ENCODE data around the gene PYGB. TPM values are rescaled to one million over a fixed set of nuclear protein-coding genes. Genes with fewer than 3 reads are reported as not detected.
A peak's percentile ranks its signal among the peaks of the same experiment; 100 is the strongest.

The PYGB gene
- total and polyA plus RNA-seq, 2 experiments from 2014 or later: 45.3 to 61.1 TPM

DNA sequence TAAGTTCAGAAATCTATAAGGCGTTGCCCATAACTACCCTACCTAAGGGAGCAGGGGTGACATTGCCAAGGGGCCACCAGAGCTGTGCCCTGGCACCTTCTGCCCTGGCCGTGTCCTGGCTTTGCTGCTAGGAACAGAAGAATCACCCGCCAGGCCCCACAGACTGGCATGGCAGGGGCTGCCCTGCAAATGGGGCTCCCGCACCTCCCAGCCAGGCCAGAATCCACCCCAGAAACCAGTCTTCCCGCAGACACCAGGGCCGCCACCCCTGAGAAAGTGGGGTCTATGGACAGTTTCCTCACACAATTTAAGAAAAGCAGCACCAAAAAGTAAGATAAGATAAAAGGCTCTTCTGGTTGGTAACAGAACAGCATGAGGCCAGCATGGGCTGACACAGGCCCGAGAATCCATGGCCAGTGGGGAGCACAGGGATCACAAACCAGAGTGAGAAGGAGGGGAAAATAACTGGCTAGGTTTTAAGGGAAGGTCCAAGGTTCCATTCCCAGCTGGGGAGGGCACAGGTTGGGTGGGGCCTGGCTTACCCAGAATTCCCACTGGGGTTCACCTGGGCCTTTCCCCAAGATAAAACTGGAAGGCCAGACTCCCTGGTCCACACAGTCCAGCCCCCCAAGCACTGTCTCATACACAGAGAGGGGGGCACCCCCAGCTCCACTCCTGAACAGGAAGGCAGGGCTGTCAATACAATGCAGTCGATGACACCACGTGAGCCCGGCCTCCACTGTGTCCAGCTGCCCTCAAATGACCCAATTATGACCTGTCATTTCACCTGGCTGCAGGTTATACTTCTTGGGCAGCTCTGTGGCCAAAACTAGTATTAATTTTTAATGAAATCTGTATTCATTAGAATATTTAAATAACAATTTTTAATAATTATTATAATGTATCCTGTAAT, 59.4 kb downstream of the PYGB start:
- no peak overlapping the region for H2AFZ ChIP-seq
- 97% methylated on average over 10 of the region's 10 CpGs for WGBS (ENCODE audit: low lambda C conversion rate, missing lambda C conversion rate)
- H3K4me2 ChIP-seq: no peak overlapping the region
- H3K9me2 ChIP-seq (replicated peaks; ENCODE audit: insufficient read depth): no peaks in the 10 kb centered on the region
- no peaks in the 10 kb centered on the region for H3K79me2 ChIP-seq
- no peaks in the 10 kb centered on the region for H3K27me3 ChIP-seq
- peaks cover 29% of the 10 kb centered on the region for H3K4me1 ChIP-seq (ENCODE audit: insufficient read depth)
- no peaks in the 10 kb centered on the region for H3K9me3 ChIP-seq (ENCODE audit: low read depth)
- TF ChIP-seq, protein P1, sequence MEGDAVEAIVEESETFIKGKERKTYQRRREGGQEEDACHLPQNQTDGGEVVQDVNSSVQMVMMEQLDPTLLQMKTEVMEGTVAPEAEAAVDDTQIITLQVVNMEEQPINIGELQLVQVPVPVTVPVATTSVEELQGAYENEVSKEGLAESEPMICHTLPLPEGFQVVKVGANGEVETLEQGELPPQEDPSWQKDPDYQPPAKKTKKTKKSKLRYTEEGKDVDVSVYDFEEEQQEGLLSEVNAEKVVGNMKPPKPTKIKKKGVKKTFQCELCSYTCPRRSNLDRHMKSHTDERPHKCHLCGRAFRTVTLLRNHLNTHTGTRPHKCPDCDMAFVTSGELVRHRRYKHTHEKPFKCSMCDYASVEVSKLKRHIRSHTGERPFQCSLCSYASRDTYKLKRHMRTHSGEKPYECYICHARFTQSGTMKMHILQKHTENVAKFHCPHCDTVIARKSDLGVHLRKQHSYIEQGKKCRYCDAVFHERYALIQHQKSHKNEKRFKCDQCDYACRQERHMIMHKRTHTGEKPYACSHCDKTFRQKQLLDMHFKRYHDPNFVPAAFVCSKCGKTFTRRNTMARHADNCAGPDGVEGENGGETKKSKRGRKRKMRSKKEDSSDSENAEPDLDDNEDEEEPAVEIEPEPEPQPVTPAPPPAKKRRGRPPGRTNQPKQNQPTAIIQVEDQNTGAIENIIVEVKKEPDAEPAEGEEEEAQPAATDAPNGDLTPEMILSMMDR (IDR thresholded peaks at IDR 0.05; ENCODE audit: poor library complexity): no peak
- no peak for TF ChIP-seq EZH2phosphoT487 (IDR thresholded peaks at IDR 0.05; ENCODE audit: low read depth, severe bottlenecking, unreplicated experiment)
- TF ChIP-seq EZH2 (IDR thresholded peaks at IDR 0.05; ENCODE audit: borderline replicate concordance): no peak
- no peaks in the 10 kb centered on the region for H4K20me1 ChIP-seq (ENCODE audit: insufficient read depth, poor library complexity, severe bottlenecking)
- no peaks in the 10 kb centered on the region for H3K36me3 ChIP-seq (replicated peaks; ENCODE audit: insufficient read depth, low read depth)
- no peak for DNase-seq (ENCODE audit: low spot score)
- H3K27ac ChIP-seq: no peak overlapping the region
- H3K4me3 ChIP-seq: no peak overlapping the region

DNA sequence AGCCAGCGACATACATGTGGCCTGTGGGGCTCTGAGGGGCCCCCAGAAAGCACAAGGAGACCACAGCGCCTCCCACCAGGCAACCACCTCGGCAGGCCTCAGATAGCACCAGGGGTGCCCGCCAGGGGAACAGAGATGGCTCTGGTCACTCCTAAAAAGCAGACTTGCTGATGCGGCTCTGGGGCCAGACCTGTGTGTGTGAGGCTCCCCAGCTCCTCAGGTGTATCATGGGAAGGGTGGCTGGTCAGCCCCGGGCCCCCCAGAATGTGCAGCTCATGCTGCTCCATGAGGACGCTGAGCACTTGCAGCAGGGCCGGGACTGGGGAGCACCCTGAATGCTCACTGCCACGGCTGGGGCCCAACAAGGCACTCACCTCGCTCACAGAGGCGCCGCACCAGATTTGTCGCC, 60.2 kb downstream of the PYGB start:
- H2AFZ ChIP-seq: no peak overlapping the region
- TF ChIP-seq EZH2 (IDR thresholded peaks at IDR 0.05; ENCODE audit: borderline replicate concordance): no peak
- no peak for TF ChIP-seq EZH2phosphoT487 (IDR thresholded peaks at IDR 0.05; ENCODE audit: low read depth, severe bottlenecking, unreplicated experiment)
- TF ChIP-seq, protein P1 (IDR thresholded peaks at IDR 0.05; ENCODE audit: poor library complexity): no peak
- H3K9me2 ChIP-seq (replicated peaks; ENCODE audit: insufficient read depth): no peaks in the 10 kb centered on the region
- no peaks in the 10 kb centered on the region for H4K20me1 ChIP-seq (ENCODE audit: insufficient read depth, poor library complexity, severe bottlenecking)
- no peaks in the 10 kb centered on the region for H3K79me2 ChIP-seq
- no peaks in the 10 kb centered on the region for H3K9me3 ChIP-seq (ENCODE audit: low read depth)
- H3K4me2 ChIP-seq: no peak overlapping the region
- peak overlapping the region; percentile 98 for H3K27ac ChIP-seq
- H3K27me3 ChIP-seq: no peaks in the 10 kb centered on the region
- H3K4me1 ChIP-seq (ENCODE audit: insufficient read depth): peaks cover 29% of the 10 kb centered on the region
- H3K4me3 ChIP-seq: no peak overlapping the region
- no peaks in the 10 kb centered on the region for H3K36me3 ChIP-seq (replicated peaks; ENCODE audit: insufficient read depth, low read depth)
- 95% methylated on average over 13 of the region's 13 CpGs for WGBS (ENCODE audit: low lambda C conversion rate, missing lambda C conversion rate)
- DNase-seq (ENCODE audit: low spot score): no peak

DNA sequence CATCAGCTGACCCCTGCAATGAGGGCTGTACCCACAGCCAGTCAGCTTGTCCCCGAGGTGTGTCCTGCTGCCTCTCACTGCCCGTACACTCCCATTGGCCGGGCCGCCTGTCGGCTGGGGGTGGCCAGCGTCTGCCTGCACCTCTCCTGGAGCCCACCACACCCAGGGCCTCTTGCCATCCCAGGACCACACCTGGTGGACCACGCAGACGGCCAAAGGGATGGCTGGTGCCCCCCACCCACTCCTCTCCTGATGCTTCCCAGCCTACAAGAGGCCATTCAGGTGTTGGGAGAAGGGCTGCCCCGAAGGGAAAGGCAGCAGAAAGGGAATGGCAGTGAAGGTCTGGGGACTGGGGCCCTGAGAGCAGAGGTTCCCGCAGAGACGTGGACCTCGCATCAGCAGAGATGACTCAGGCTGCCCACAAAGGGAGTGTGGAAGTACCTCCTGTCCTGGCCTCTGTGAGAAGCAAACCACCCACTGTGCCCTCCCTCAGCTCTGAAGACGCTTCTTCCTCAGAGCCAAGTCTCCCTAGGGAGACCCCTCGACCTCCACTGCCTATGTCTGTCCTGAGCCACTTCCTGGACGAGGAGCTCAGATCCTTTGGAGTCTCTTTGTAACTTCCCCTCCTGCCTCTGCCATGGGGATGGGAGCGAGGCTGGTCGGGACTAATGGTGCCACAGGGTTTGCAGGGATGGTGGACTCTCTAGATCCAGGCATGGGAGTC, 60.9 kb downstream of the PYGB start:
- Histone ChIP-seq H3K36me3 (replicated peaks; ENCODE audit: insufficient read depth, low read depth) (no peaks in the 10 kb centered on the region), H3K27me3 (no peaks in the 10 kb centered on the region), H3K9me2 (replicated peaks; ENCODE audit: insufficient read depth) (no peaks in the 10 kb centered on the region), H3K4me1 (ENCODE audit: insufficient read depth) (peaks cover 29% of the 10 kb centered on the region), H3K27ac (peak overlapping the region; percentile 98), H3K4me2 (no peak overlapping the region), H3K79me2 (no peaks in the 10 kb centered on the region), H4K20me1 (ENCODE audit: insufficient read depth, poor library complexity, severe bottlenecking) (no peaks in the 10 kb centered on the region), H3K4me3 (no peak overlapping the region), H2AFZ (no peak overlapping the region), H3K9me3 (ENCODE audit: low read depth) (no peaks in the 10 kb centered on the region)
- no peak for TF ChIP-seq EZH2phosphoT487 (IDR thresholded peaks at IDR 0.05; ENCODE audit: low read depth, severe bottlenecking, unreplicated experiment)
- TF ChIP-seq, protein P1 (IDR thresholded peaks at IDR 0.05; ENCODE audit: poor library complexity): no peak
- no peak for TF ChIP-seq EZH2 (IDR thresholded peaks at IDR 0.05; ENCODE audit: borderline replicate concordance)
- 93% methylated on average over 17 of the region's 17 CpGs for WGBS (ENCODE audit: low lambda C conversion rate, missing lambda C conversion rate)
- DNase-seq (ENCODE audit: low spot score): no peak

Data from hepatocyte (in vitro differentiated cells).